Panc1 (cell line): ENCODE measurements around the gene FXR2.

Source experiments
- POLR2AphosphoS5 ChIP-seq: IDR thresholded peaks from 2 replicates; pipeline ENCODE4 v1.6.1; 2012; ENCODE audit warnings: mild to moderate bottlenecking, low read depth, low read length, moderate library complexity
- REST ChIP-seq, 2 experiments: IDR thresholded peaks; 2 replicates each; pipeline ENCODE4 v1.6.1; 2011 to 2012; ENCODE audit warnings: low read depth in 2 of 2, control low read depth in 1 of 2, low read length in 1 of 2, mild to moderate bottlenecking in 1 of 2, moderate library complexity in 1 of 2; ENCODE audit not compliant: insufficient read depth in 1 of 2
- TF ChIP-seq, protein P1 (sequence below): fragments of 450-650 bp; IDR thresholded peaks from 2 replicates; pipeline ENCODE4 v1.5.1; 2017; ENCODE audit warnings: mild to moderate bottlenecking

DNA sequence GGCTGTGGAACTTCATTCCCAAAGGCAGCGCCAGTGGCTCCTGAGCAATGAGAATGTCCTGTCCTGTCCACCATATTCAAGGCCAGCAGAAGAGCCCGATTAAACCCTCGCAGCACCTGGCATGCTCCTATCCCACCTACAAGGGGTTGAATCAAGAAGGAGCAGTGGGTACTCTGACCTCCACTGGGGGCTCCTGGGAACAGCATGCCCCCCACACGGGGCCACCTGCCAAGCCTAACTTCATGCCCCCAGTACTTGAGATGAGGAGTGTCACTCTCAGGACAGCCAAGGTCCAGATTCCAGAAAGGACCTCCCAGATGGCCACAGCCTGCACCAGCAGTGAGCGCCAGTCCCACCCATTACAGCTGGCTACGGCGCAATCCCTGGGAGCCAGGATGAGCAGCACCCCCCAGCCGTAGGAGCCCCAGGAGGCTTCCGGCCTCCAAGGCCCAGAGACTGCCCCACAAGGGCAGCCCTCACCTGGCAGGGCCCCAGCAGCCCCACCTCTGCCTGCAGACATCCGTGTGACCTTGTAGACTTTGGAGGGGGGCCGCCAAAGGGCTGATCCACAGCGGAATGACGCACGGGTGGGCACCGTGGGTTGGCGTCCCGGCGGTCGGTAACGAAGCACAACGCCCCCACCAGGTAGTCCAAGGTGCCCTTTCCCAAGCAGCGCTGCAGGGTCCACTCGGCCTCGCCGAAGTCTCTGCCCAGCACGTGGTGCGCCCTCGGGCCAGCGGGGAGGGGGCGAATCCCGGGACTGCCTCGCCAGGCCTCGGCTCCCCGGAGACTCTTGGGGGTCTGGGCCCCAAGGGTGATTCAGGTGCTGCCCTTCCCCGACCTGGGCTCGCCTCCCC lies 32.1 kb downstream of the FXR2 start:
- TF ChIP-seq, protein P1, sequence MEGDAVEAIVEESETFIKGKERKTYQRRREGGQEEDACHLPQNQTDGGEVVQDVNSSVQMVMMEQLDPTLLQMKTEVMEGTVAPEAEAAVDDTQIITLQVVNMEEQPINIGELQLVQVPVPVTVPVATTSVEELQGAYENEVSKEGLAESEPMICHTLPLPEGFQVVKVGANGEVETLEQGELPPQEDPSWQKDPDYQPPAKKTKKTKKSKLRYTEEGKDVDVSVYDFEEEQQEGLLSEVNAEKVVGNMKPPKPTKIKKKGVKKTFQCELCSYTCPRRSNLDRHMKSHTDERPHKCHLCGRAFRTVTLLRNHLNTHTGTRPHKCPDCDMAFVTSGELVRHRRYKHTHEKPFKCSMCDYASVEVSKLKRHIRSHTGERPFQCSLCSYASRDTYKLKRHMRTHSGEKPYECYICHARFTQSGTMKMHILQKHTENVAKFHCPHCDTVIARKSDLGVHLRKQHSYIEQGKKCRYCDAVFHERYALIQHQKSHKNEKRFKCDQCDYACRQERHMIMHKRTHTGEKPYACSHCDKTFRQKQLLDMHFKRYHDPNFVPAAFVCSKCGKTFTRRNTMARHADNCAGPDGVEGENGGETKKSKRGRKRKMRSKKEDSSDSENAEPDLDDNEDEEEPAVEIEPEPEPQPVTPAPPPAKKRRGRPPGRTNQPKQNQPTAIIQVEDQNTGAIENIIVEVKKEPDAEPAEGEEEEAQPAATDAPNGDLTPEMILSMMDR = no peak; the same call in 1 of the 2 replicates
- TF ChIP-seq REST (IDR thresholded peaks at IDR 0.05; ENCODE audit: insufficient read depth in 1 of 2, low read depth in 2 of 2, low read length in 1 of 2) = no peak
- no peak for TF ChIP-seq POLR2AphosphoS5
